Measurements from ENCODE around the gene XPR1.

DNA sequence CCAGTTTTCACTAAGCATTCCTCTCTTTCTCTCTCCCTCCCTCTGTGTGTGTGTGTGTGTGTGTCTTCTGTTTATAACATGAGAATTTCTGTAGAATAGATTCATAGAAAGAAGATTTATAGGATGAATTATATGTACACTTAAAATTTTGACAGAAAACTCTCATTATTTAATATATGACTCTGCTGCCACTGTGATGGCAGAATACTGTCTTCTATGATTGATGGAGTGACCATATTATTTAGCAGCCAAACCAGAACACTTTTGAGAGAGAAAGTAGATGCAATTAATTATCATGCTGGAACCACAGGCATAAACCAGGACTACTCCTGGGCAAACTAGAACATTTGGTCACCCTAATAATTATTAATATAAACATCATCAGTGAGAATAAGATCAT is 34.3 kb upstream of the XPR1 start:
- TF ChIP-seq, protein P1, sequence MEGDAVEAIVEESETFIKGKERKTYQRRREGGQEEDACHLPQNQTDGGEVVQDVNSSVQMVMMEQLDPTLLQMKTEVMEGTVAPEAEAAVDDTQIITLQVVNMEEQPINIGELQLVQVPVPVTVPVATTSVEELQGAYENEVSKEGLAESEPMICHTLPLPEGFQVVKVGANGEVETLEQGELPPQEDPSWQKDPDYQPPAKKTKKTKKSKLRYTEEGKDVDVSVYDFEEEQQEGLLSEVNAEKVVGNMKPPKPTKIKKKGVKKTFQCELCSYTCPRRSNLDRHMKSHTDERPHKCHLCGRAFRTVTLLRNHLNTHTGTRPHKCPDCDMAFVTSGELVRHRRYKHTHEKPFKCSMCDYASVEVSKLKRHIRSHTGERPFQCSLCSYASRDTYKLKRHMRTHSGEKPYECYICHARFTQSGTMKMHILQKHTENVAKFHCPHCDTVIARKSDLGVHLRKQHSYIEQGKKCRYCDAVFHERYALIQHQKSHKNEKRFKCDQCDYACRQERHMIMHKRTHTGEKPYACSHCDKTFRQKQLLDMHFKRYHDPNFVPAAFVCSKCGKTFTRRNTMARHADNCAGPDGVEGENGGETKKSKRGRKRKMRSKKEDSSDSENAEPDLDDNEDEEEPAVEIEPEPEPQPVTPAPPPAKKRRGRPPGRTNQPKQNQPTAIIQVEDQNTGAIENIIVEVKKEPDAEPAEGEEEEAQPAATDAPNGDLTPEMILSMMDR (IDR thresholded peaks at IDR 0.05), result no peak
- TF ChIP-seq POLR2A (IDR thresholded peaks at IDR 0.05), result no peak
